Hair follicle dermal papilla cell (primary cell): ENCODE measurements around the gene GAGE12H. TPM values are rescaled to one million over a fixed set of nuclear protein-coding genes. Genes with fewer than 3 reads are reported as not detected.

Experiments
- small RNA-seq: library from RNA; depleted of rRNA; stranded (forward); fragments of <200 nt; gene quantifications from one replicate; pipeline ENCODE3, GENCODE V24; 2012
- total RNA-seq: library from RNA; depleted of rRNA; stranded (reverse); fragments of >200 nt; gene quantifications from 2 replicates; pipeline ENCODE4 v1.2.3, GENCODE V29; 2012

The GAGE12H gene, protein sequence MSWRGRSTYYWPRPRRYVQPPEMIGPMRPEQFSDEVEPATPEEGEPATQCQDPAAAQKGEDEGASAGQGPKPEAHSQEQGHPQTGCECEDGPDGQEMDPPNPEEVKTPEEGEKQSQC
- not detected in 2 replicates for total RNA-seq

DNA sequence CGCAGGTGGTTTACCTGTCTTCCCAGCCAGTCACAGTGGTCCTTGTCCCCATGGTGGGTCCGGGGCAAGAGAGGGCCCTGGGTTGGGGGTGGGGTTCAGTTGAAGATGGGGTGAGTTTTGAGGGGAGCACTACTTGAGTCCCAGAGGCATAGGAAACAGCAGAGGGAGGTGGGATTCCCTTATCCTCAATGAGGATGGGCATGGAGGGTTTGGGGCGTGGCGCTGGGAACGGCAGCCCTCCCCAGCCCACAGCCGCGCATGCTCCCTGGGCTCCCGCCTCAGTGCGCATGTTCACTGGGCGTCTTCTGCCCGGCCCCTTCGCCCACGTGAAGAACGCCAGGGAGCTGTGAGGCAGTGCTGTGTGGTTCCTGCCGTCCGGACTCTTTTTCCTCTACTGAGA lies at the start of gene GAGE12H:
Gene GAGE12H, plus strand, starts transcription at position 301 of the 400 bp plus-strand sequence. CDS start 1,155 bp downstream, outside the sequence.

DNA sequence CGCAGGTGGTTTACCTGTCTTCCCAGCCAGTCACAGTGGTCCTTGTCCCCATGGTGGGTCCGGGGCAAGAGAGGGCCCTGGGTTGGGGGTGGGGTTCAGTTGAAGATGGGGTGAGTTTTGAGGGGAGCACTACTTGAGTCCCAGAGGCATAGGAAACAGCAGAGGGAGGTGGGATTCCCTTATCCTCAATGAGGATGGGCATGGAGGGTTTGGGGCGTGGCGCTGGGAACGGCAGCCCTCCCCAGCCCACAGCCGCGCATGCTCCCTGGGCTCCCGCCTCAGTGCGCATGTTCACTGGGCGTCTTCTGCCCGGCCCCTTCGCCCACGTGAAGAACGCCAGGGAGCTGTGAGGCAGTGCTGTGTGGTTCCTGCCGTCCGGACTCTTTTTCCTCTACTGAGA lies 47.9 kb upstream of the GAGE12H start, which contains the start of gene GAGE12C:
Gene GAGE12C, plus strand, starts transcription at position 301 of the 400 bp plus-strand sequence. CDS start 1,155 bp downstream, outside the sequence.

DNA sequence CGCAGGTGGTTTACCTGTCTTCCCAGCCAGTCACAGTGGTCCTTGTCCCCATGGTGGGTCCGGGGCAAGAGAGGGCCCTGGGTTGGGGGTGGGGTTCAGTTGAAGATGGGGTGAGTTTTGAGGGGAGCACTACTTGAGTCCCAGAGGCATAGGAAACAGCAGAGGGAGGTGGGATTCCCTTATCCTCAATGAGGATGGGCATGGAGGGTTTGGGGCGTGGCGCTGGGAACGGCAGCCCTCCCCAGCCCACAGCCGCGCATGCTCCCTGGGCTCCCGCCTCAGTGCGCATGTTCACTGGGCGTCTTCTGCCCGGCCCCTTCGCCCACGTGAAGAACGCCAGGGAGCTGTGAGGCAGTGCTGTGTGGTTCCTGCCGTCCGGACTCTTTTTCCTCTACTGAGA lies 38.3 kb upstream of the GAGE12H start, which contains the start of gene GAGE12D:
Gene GAGE12D, plus strand, starts transcription at position 301 of the 400 bp plus-strand sequence. CDS start 1,155 bp downstream, outside the sequence.

DNA sequence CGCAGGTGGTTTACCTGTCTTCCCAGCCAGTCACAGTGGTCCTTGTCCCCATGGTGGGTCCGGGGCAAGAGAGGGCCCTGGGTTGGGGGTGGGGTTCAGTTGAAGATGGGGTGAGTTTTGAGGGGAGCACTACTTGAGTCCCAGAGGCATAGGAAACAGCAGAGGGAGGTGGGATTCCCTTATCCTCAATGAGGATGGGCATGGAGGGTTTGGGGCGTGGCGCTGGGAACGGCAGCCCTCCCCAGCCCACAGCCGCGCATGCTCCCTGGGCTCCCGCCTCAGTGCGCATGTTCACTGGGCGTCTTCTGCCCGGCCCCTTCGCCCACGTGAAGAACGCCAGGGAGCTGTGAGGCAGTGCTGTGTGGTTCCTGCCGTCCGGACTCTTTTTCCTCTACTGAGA lies 28.8 kb upstream of the GAGE12H start, which contains the start of gene GAGE12E:
Gene GAGE12E, plus strand, starts transcription at position 301 of the 400 bp plus-strand sequence. CDS start 1,155 bp downstream, outside the sequence.

DNA sequence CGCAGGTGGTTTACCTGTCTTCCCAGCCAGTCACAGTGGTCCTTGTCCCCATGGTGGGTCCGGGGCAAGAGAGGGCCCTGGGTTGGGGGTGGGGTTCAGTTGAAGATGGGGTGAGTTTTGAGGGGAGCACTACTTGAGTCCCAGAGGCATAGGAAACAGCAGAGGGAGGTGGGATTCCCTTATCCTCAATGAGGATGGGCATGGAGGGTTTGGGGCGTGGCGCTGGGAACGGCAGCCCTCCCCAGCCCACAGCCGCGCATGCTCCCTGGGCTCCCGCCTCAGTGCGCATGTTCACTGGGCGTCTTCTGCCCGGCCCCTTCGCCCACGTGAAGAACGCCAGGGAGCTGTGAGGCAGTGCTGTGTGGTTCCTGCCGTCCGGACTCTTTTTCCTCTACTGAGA lies 19.2 kb upstream of the GAGE12H start, which contains the start of gene GAGE12F:
Gene GAGE12F, plus strand, starts transcription at position 301 of the 400 bp plus-strand sequence. CDS start 1,155 bp downstream, outside the sequence.

DNA sequence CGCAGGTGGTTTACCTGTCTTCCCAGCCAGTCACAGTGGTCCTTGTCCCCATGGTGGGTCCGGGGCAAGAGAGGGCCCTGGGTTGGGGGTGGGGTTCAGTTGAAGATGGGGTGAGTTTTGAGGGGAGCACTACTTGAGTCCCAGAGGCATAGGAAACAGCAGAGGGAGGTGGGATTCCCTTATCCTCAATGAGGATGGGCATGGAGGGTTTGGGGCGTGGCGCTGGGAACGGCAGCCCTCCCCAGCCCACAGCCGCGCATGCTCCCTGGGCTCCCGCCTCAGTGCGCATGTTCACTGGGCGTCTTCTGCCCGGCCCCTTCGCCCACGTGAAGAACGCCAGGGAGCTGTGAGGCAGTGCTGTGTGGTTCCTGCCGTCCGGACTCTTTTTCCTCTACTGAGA lies 9.6 kb upstream of the GAGE12H start, which contains the start of gene GAGE12G:
Gene GAGE12G, plus strand, starts transcription at position 301 of the 400 bp plus-strand sequence. CDS start 1,155 bp downstream, outside the sequence.

DNA sequence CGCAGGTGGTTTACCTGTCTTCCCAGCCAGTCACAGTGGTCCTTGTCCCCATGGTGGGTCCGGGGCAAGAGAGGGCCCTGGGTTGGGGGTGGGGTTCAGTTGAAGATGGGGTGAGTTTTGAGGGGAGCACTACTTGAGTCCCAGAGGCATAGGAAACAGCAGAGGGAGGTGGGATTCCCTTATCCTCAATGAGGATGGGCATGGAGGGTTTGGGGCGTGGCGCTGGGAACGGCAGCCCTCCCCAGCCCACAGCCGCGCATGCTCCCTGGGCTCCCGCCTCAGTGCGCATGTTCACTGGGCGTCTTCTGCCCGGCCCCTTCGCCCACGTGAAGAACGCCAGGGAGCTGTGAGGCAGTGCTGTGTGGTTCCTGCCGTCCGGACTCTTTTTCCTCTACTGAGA lies 9.4 kb downstream of the GAGE12H start, which contains the start of gene GAGE2A:
Gene GAGE2A, plus strand, starts transcription at position 301 of the 400 bp plus-strand sequence. CDS start 1,155 bp downstream, outside the sequence.

DNA sequence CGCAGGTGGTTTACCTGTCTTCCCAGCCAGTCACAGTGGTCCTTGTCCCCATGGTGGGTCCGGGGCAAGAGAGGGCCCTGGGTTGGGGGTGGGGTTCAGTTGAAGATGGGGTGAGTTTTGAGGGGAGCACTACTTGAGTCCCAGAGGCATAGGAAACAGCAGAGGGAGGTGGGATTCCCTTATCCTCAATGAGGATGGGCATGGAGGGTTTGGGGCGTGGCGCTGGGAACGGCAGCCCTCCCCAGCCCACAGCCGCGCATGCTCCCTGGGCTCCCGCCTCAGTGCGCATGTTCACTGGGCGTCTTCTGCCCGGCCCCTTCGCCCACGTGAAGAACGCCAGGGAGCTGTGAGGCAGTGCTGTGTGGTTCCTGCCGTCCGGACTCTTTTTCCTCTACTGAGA lies 19.0 kb downstream of the GAGE12H start, which contains the start of gene GAGE1:
Gene GAGE1, plus strand, starts transcription at position 301 of the 400 bp plus-strand sequence. CDS start 1,155 bp downstream, outside the sequence.

Small RNAs within 50 kb of the gene (small RNA-seq; reads per million reads assigned to genes)
- not detected for gene GAGE12B

Other genes starting within 250 kb of the GAGE12H start
- not detected in 2 replicates for gene GAGE13, start 248.4 kb upstream of the GAGE12H start, total RNA-seq
- not detected in 2 replicates for gene GAGE12C, start 47.8 kb upstream of the GAGE12H start, total RNA-seq
- gene GAGE12D, start 38.2 kb upstream of the GAGE12H start, total RNA-seq = not detected in 2 replicates
- not detected in 2 replicates for gene GAGE12E, start 28.7 kb upstream of the GAGE12H start, total RNA-seq
- not detected in 2 replicates for gene GAGE12F, start 19.1 kb upstream of the GAGE12H start, total RNA-seq
- not detected in 2 replicates for gene GAGE12G, start 9.5 kb upstream of the GAGE12H start, total RNA-seq
- gene GAGE2A, start 9.5 kb downstream of the GAGE12H start, total RNA-seq = not detected in 2 replicates
- not detected in 2 replicates for gene GAGE1, start 19.1 kb downstream of the GAGE12H start, total RNA-seq
- gene PAGE1, start 116.0 kb downstream of the GAGE12H start, total RNA-seq = not detected in 2 replicates
- gene PAGE4, start 249.4 kb downstream of the GAGE12H start, total RNA-seq = not detected in 2 replicates